Measurements from ENCODE around the gene BGN.
A peak's percentile ranks its signal among the peaks of the same experiment; 100 is the strongest.

The BGN gene

GRCh38 chrX:153537080-153537479 is 42.3 kb downstream of the BGN start:
- DNase-seq, result no peak

GRCh38 chrX:153537526-153538295 is 42.9 kb downstream of the BGN start:
- no peak for DNase-seq

GRCh38 chrX:153538424-153538823 is 43.6 kb downstream of the BGN start:
- DNase-seq, result no peak

GRCh38 chrX:153539171-153539978 is 44.6 kb downstream of the BGN start:
- peak; percentile 55 to 68 for DNase-seq

GRCh38 chrX:153539979-153540358 is 45.2 kb downstream of the BGN start:
- no peak for DNase-seq

GRCh38 chrX:153544727-153545126 is 49.9 kb downstream of the BGN start:
- DNase-seq, result no peak

GRCh38 chrX:153546386-153546785 is 51.6 kb downstream of the BGN start:
- DNase-seq, result no peak

- DNase-seq, result no peak
Observed at GRCh38 chrX:153547195-153547594, 52.4 kb downstream of the BGN start.

GRCh38 chrX:153549231-153549630 is 54.5 kb downstream of the BGN start:
- no peak for DNase-seq

GRCh38 chrX:153549807-153550206 is 55.0 kb downstream of the BGN start:
- no peak for DNase-seq

GRCh38 chrX:153551135-153551534 is 56.4 kb downstream of the BGN start:
- DNase-seq, result no peak

- DNase-seq, result peak; percentile 47 to 60
Observed at GRCh38 chrX:153554519-153555167, 59.9 kb downstream of the BGN start.

GRCh38 chrX:153556767-153557166 is 62.0 kb downstream of the BGN start:
- no peak for DNase-seq

GRCh38 chrX:153557618-153558355 is 63.0 kb downstream of the BGN start:
- no peak for DNase-seq

Data from stimulated activated CD4-positive, alpha-beta T cell treated with anti-CD3 and anti-CD28 coated beads, Interleukin-2, amount 100 ng/mL, for 48 hours (primary cell).